Transverse colon (tissue), 4 donors: ENCODE results near the gene TMEM45A. TPM values are rescaled to one million over a fixed set of nuclear protein-coding genes. Genes with fewer than 3 reads are reported as not detected.
"Not testable (repeated sequence)": the region's sequence is repeated elsewhere in the genome, so short reads cannot be mapped to it uniquely, and the experiment has no call there.

Experiments used
- DNase-seq: peaks from one replicate; pipeline ENCODE4 v3.0.0-alpha.2; 2019
- H3K27ac ChIP-seq, 4 donors: fragments of 200-600 bp; sonication (generic); 2 replicates each; pipeline ENCODE4 v1.5.1; 2016 to 2018; ENCODE audit warnings: inconsistent platforms in 4 of 4
- H3K27me3 ChIP-seq: fragments of 200-600 bp; sonication (generic); 2 replicates; pipeline ENCODE4 v1.5.1; 2017; ENCODE audit warnings: inconsistent platforms
- H3K36me3 ChIP-seq, 4 donors: fragments of 200-600 bp; sonication (generic); 2 replicates each; pipeline ENCODE4 v1.5.1; 2017 to 2019; ENCODE audit warnings: inconsistent platforms in 4 of 4
- H3K4me1 ChIP-seq, 4 donors: fragments of 200-600 bp; sonication (generic); 2 replicates each; pipeline ENCODE4 v1.5.1; 2017 to 2020; ENCODE audit warnings: inconsistent platforms in 4 of 4
- H3K4me3 ChIP-seq, 4 donors: fragments of 200-600 bp; sonication (generic); 1 replicate in 1 of 4; 2 replicates in 3 of 4; pipeline versions ENCODE4 v1.5.1 to v1.6.1; 2017 to 2019; ENCODE audit warnings: inconsistent platforms in 4 of 4
- H3K9me3 ChIP-seq, 2 donors: fragments of 200-600 bp; sonication (generic); 2 replicates each; pipeline ENCODE4 v1.5.1; 2017 to 2019; ENCODE audit warnings: inconsistent platforms in 2 of 2
- CTCF ChIP-seq, 5 experiments: fragments of 200-600 bp in 3 of 5; fragments of 450-650 bp in 2 of 5; sonication (generic) in 3 of 5; IDR thresholded peaks; 1 replicate in 2 of 5; 2 replicates in 3 of 5; pipeline ENCODE4 v1.5.1; 2016 to 2017; ENCODE audit warnings: antibody characterized with exemption in 5 of 5, inconsistent platforms in 3 of 5, mild to moderate bottlenecking in 2 of 5, moderate library complexity in 1 of 5
- EP300 ChIP-seq: sonication (generic); formaldehyde crosslinking; IDR thresholded peaks from one replicate; pipeline ENCODE4 v1.6.1; 2017; ENCODE audit warnings: antibody characterized with exemption, low read depth
- POLR2A ChIP-seq: fragments of 450-650 bp; IDR thresholded peaks from one replicate; pipeline ENCODE4 v1.6.1; 2016; ENCODE audit warnings: antibody characterized with exemption, mild to moderate bottlenecking, moderate library complexity
- POLR2AphosphoS5 ChIP-seq, 3 donors: sonication (generic); formaldehyde crosslinking; IDR thresholded peaks; one replicate each; pipeline ENCODE4 v1.6.1; 2016; ENCODE audit warnings: antibody characterized with exemption in 3 of 3
- WGBS, 2 donors: methylation state at CpG; one replicate each; pipeline ENCODE4 v1.1.5; 2018; ENCODE audit warnings: low coverage in 1 of 2; 5-methylcytosine and 5-hydroxymethylcytosine counted together
- in situ Hi-C, 4 donors: fragments of 200-750 bp; cut with MboI; loops; one replicate each; pipeline versions ENCODE4 v1.15.0 to v1.15.1; 2017; ENCODE audit warnings: low sequenced_read_pairs in 3 of 4, low pct_ligation_motif_present in 1 of 4, low pct_unique_long_range_greater_than_20kb in 1 of 4
- intact Hi-C: fragments of 100-400 bp; cut with DNase I; formaldehyde crosslinking; loops from one replicate; pipeline ENCODE4 v1.15.1; 2023; ENCODE audit warnings: low total_unique reads
- total RNA-seq, 4 donors: library from RNA; depleted of rRNA; stranded (reverse); fragments of >200 nt; gene quantifications; one replicate each; pipeline ENCODE4 v1.1.0, GENCODE V29; 2016

TMEM45A gene
- total RNA-seq, 4 donors from 2014 or later = 0.60 to 4.1 (median 1.5) TPM

GRCh38 chr3:100471444-100471843 is 21.0 kb upstream of the TMEM45A start:
- intact Hi-C loops = no loop called here

GRCh38 chr3:100477851-100478360 is 14.5 kb upstream of the TMEM45A start:
- H3K27me3 ChIP-seq, intact Hi-C loops, H3K27ac ChIP-seq, H3K4me3 ChIP-seq, DNase-seq, H3K9me3 ChIP-seq, H3K4me1 ChIP-seq, in situ Hi-C loops, H3K36me3 ChIP-seq: not testable (repeated sequence)
- WGBS, 2 donors = 92% methylated on average over 16 of the region's 32 CpGs; no CpG with 5 or more reads in 1 of the 2 donors

More at GRCh38 chr3:100471444-100471843, 21.0 kb upstream of the TMEM45A start:
- Histone ChIP-seq H3K4me3 (no peak overlapping the region), H3K27me3 (no peaks in the 10 kb centered on the region), H3K9me3 (no peaks in the 10 kb centered on the region), H3K36me3 (no peaks in the 10 kb centered on the region), H3K4me1 (no peaks in the 10 kb centered on the region), H3K27ac (no peak overlapping the region)
- WGBS, 2 donors = 88 to 90% methylated on average over 2 of the region's 2 CpGs
- TF ChIP-seq CTCF (IDR thresholded peaks at IDR 0.05) = no peak
- no peak for TF ChIP-seq POLR2A
- no peak for TF ChIP-seq EP300
- TF ChIP-seq POLR2AphosphoS5 (IDR thresholded peaks at IDR 0.05) = no peak
- in situ Hi-C loops = no loop called here
- DNase-seq = no peak

- H3K27ac ChIP-seq, H3K27me3 ChIP-seq, intact Hi-C loops, H3K36me3 ChIP-seq, H3K4me1 ChIP-seq, H3K9me3 ChIP-seq, in situ Hi-C loops, H3K4me3 ChIP-seq, DNase-seq: not testable (repeated sequence)
- 60 to 84% methylated on average over 2 to 17 of the region's 25 CpGs for WGBS, 2 donors
Observed at GRCh38 chr3:100478521-100478920, 13.9 kb upstream of the TMEM45A start.

- DNase-seq = no peak
- no peak overlapping the region for H3K4me3 ChIP-seq
- 85% methylated on average over 5 of the region's 5 CpGs; no CpG with 5 or more reads in 1 of the 2 donors for WGBS, 2 donors
- intact Hi-C loops = no loop called here
- H3K4me1 ChIP-seq = no peaks in the 10 kb centered on the region
- no peaks in the 10 kb centered on the region for H3K9me3 ChIP-seq
- in situ Hi-C loops = no loop called here
- TF ChIP-seq POLR2AphosphoS5 (IDR thresholded peaks at IDR 0.05) (no peak), CTCF (IDR thresholded peaks at IDR 0.05) (no peak), POLR2A (no peak), EP300 (no peak)
- no peak overlapping the region for H3K27ac ChIP-seq
- peaks cover 7% of the 10 kb centered on the region for H3K27me3 ChIP-seq
- H3K36me3 ChIP-seq = no peaks in the 10 kb centered on the region
Observed at GRCh38 chr3:100480081-100480480, 12.3 kb upstream of the TMEM45A start.

- 41 to 60% methylated on average over 1 to 2 of the region's 2 CpGs for WGBS, 2 donors
- DNase-seq = no peak
- in situ Hi-C loops = no loop called here
Observed at GRCh38 chr3:100482176-100482575, 10.2 kb upstream of the TMEM45A start.

More at GRCh38 chr3:100482176-100482575, 10.2 kb upstream of the TMEM45A start:
- Histone ChIP-seq H3K27me3 (peaks cover 7% of the 10 kb centered on the region), H3K9me3 (no peaks in the 10 kb centered on the region), H3K4me3 (no peak overlapping the region), H3K36me3 (no peaks in the 10 kb centered on the region), H3K27ac (no peak overlapping the region), H3K4me1 (no peaks in the 10 kb centered on the region)
- intact Hi-C loops = no loop called here
- TF ChIP-seq CTCF (IDR thresholded peaks at IDR 0.05) = no peak
- no peak for TF ChIP-seq EP300
- TF ChIP-seq POLR2A = no peak
- no peak for TF ChIP-seq POLR2AphosphoS5 (IDR thresholded peaks at IDR 0.05)
